H9 (cell line): ENCODE results near the gene EDRF1. TPM values are rescaled to one million over a fixed set of nuclear protein-coding genes. Genes with fewer than 3 reads are reported as not detected.

Experiments used
- DNase-seq: peaks from one replicate; pipeline ENCODE4 v3.0.0-alpha.2; 2017
- H2AFZ ChIP-seq: one replicate; pipeline ENCODE4 v1.6.1; 2013; ENCODE audit warnings: mild to moderate bottlenecking, low read length, control low read depth, moderate library complexity
- H2AK5ac ChIP-seq: 2 replicates; pipeline ENCODE4 v1.6.1; 2013; ENCODE audit warnings: low read length, control low read depth, mixed read lengths; ENCODE audit not compliant: insufficient read length
- H2BK120ac ChIP-seq: one replicate; pipeline ENCODE4 v1.6.1; 2013; ENCODE audit warnings: low read depth, mild to moderate bottlenecking, low read length, control low read depth, inconsistent platforms; ENCODE audit not compliant: poor library complexity, severe bottlenecking
- H2BK12ac ChIP-seq: 2 replicates; pipeline ENCODE4 v1.6.1; 2013; ENCODE audit warnings: low read length, control low read depth, mixed read lengths, low read depth; ENCODE audit not compliant: insufficient read length
- H2BK15ac ChIP-seq: 2 replicates; pipeline ENCODE4 v1.6.1; 2013; ENCODE audit warnings: low read depth, low read length, control low read depth
- H2BK20ac ChIP-seq: one replicate; pipeline ENCODE4 v1.6.1; 2013; ENCODE audit warnings: low read depth, mild to moderate bottlenecking, low read length, control low read depth, inconsistent platforms; ENCODE audit not compliant: poor library complexity, severe bottlenecking
- H2BK5ac ChIP-seq: 2 replicates; pipeline ENCODE4 v1.6.1; 2013; ENCODE audit warnings: low read length, control low read depth, mixed read lengths; ENCODE audit not compliant: insufficient read length
- H3K14ac ChIP-seq: 2 replicates; pipeline ENCODE4 v1.6.1; 2013; ENCODE audit warnings: low read length, control low read depth; ENCODE audit not compliant: insufficient read depth
- H3K18ac ChIP-seq: 2 replicates; pipeline ENCODE4 v1.6.1; 2013; ENCODE audit warnings: low read depth, mild to moderate bottlenecking, mixed read lengths, low read length, control low read depth; ENCODE audit not compliant: insufficient read length
- H3K23ac ChIP-seq: 2 replicates; pipeline ENCODE4 v1.6.1; 2013; ENCODE audit warnings: low read length, control low read depth, mixed read lengths, low read depth; ENCODE audit not compliant: insufficient read length
- H3K23me2 ChIP-seq: 2 replicates; pipeline ENCODE4 v1.6.1; 2013; ENCODE audit warnings: low read depth, mild to moderate bottlenecking, mixed read lengths, low read length, control low read depth; ENCODE audit not compliant: insufficient read length, poor library complexity, severe bottlenecking
- H3K27ac ChIP-seq: 2 replicates; pipeline ENCODE4 v1.5.1; 2013; ENCODE audit warnings: low read length, control low read depth, mixed read lengths, low read depth; ENCODE audit not compliant: insufficient read length
- H3K27me3 ChIP-seq: 2 replicates; pipeline ENCODE4 v1.6.1; 2013; ENCODE audit warnings: low read length, control low read depth, inconsistent platforms; ENCODE audit not compliant: insufficient read depth
- H3K4ac ChIP-seq: 2 replicates; pipeline ENCODE4 v1.6.1; 2013; ENCODE audit warnings: low read depth, mild to moderate bottlenecking, control low read depth, inconsistent platforms, low read length, moderate library complexity
- H3K4me1 ChIP-seq: 2 replicates; pipeline ENCODE4 v1.6.1; 2013; ENCODE audit warnings: low read length, control low read depth, inconsistent platforms; ENCODE audit not compliant: insufficient read depth
- H3K4me2 ChIP-seq: 2 replicates; pipeline ENCODE4 v1.6.1; 2013; ENCODE audit warnings: low read length, control low read depth, mixed read lengths; ENCODE audit not compliant: insufficient read length, insufficient read depth
- H3K56ac ChIP-seq: 2 replicates; pipeline ENCODE4 v1.6.1; 2013; ENCODE audit warnings: low read depth, mild to moderate bottlenecking, mixed read lengths, low read length, control low read depth; ENCODE audit not compliant: insufficient read length
- H3K79me1 ChIP-seq: 2 replicates; pipeline ENCODE4 v1.6.1; 2013; ENCODE audit warnings: low read depth, mild to moderate bottlenecking, moderate library complexity, low read length, control low read depth, inconsistent platforms; ENCODE audit not compliant: insufficient read depth, poor library complexity, severe bottlenecking
- H3K79me2 ChIP-seq: 2 replicates; pipeline ENCODE4 v1.6.1; 2013; ENCODE audit warnings: low read length, control low read depth, inconsistent platforms; ENCODE audit not compliant: insufficient read depth
- H3K9ac ChIP-seq: 2 replicates; pipeline ENCODE4 v1.6.1; 2013; ENCODE audit warnings: low read length, control low read depth, mixed read lengths; ENCODE audit not compliant: insufficient read length; ENCODE audit errors: extremely low read depth
- H3K9me3 ChIP-seq: one replicate; pipeline ENCODE4 v1.6.1; 2013; ENCODE audit warnings: low read depth, low read length, inconsistent platforms; ENCODE audit not compliant: control insufficient read depth
- H3T11ph ChIP-seq: one replicate; pipeline ENCODE4 v1.6.1; 2013; ENCODE audit warnings: mild to moderate bottlenecking, low read length, control low read depth, inconsistent platforms
- H4K20me1 ChIP-seq: one replicate; pipeline ENCODE4 v1.6.1; 2013; ENCODE audit not compliant: control insufficient read depth, insufficient read length, insufficient read depth
- H4K5ac ChIP-seq: 2 replicates; pipeline ENCODE4 v1.6.1; 2013; ENCODE audit warnings: low read depth, mild to moderate bottlenecking, mixed read lengths, low read length, control low read depth; ENCODE audit not compliant: insufficient read length
- H4K8ac ChIP-seq: replicated peaks from 2 replicates; pipeline ENCODE4 v1.6.1; 2013; ENCODE audit warnings: low read length, control low read depth, mixed read lengths, low read depth; ENCODE audit not compliant: insufficient read length
- H4K91ac ChIP-seq: 2 replicates; pipeline ENCODE4 v1.6.1; 2013; ENCODE audit warnings: low read depth, mild to moderate bottlenecking, moderate library complexity, mixed read lengths, low read length, control low read depth; ENCODE audit not compliant: insufficient read length
- H3K27ac Mint-ChIP-seq, 3 experiments: 2 replicates in 2 of 3; 3 replicates in 1 of 3; pipeline ENCODE4 v1.8.0; 2020 to 2021; ENCODE audit warnings: mixed read lengths in 3 of 3, mild to moderate bottlenecking in 1 of 3, moderate library complexity in 1 of 3
- H3K27me3 Mint-ChIP-seq: 2 replicates; pipeline ENCODE4 v1.8.0; 2021; ENCODE audit warnings: low read depth, mild to moderate bottlenecking, moderate library complexity, mixed read lengths
- H3K36me3 Mint-ChIP-seq, 3 experiments: 2 replicates in 2 of 3; 3 replicates in 1 of 3; pipeline ENCODE4 v1.8.0; 2020 to 2021; ENCODE audit warnings: low read depth in 3 of 3, mixed read lengths in 3 of 3; ENCODE audit not compliant: insufficient read depth in 1 of 3
- H3K4me1 Mint-ChIP-seq, 2 experiments: 2 replicates each; pipeline ENCODE4 v1.8.0; 2020; ENCODE audit warnings: mixed read lengths in 2 of 2
- H3K4me3 Mint-ChIP-seq, 2 experiments: 2 replicates in 1 of 2; 3 replicates in 1 of 2; pipeline ENCODE4 v1.8.0; 2020 to 2021; ENCODE audit warnings: mild to moderate bottlenecking in 2 of 2, mixed read lengths in 2 of 2, moderate library complexity in 1 of 2
- H3K9me3 Mint-ChIP-seq, 2 experiments: 2 replicates in 1 of 2; 3 replicates in 1 of 2; pipeline ENCODE4 v1.8.0; 2020; ENCODE audit warnings: mild to moderate bottlenecking in 2 of 2, mixed read lengths in 2 of 2, moderate library complexity in 1 of 2
- WGBS: extraction: QIAGEN DNeasy Blood & Tissue Kit; methylation state at CpG from one replicate; pipeline ENCODE4 v1.1.7; 2013; ENCODE audit warnings: missing lambda C conversion rate, low lambda C conversion rate, mixed read lengths; ENCODE audit not compliant: insufficient read length; ENCODE audit errors: extremely low coverage; 5-methylcytosine and 5-hydroxymethylcytosine counted together
- total RNA-seq: library from RNA; stranded (reverse); gene quantifications from 2 replicates; pipeline ENCODE4 v1.2.1, GENCODE V29; 2021
- TF ChIP-seq, protein P1 (sequence below): fragments of 200-600 bp; sonication (generic); conservative IDR thresholded peaks from 3 replicates; pipeline ENCODE4 v1.8.0; 2021; ENCODE audit warnings: antibody characterized with exemption, mild to moderate bottlenecking

Gene EDRF1
- total RNA-seq, 1 experiment from 2014 or later, result 51.0 TPM

- Histone ChIP-seq H3K9me3 (no peaks in the 10 kb centered on the region), H2BK12ac (no peak overlapping the region), H3K27ac (no peak overlapping the region), H3K18ac (no peak overlapping the region), H2BK15ac (no peak overlapping the region), H3K4me2 (no peak overlapping the region), H2BK120ac (no peak overlapping the region), H3K23ac (no peak overlapping the region), H2BK20ac (no peak overlapping the region), H3K4ac (no peak overlapping the region), H3K27me3 (no peaks in the 10 kb centered on the region), H4K20me1 (no peaks in the 10 kb centered on the region), H3K14ac (no peak overlapping the region), H3K23me2 (no peaks in the 10 kb centered on the region), H3K79me2 (no peaks in the 10 kb centered on the region), H3K56ac (no peak overlapping the region), H2BK5ac (no peak overlapping the region), H3K79me1 (no peaks in the 10 kb centered on the region), H2AK5ac (no peak overlapping the region), H3K9ac (no peak overlapping the region), H4K91ac (no peak overlapping the region), H2AFZ (no peak overlapping the region), H4K8ac (no peak overlapping the region), H3K4me1 (no peaks in the 10 kb centered on the region), H3T11ph (no peak overlapping the region), H4K5ac (no peak overlapping the region)
- H3K27ac Mint-ChIP-seq, result no peak overlapping the region
- H3K36me3 Mint-ChIP-seq, result no peaks in the 10 kb centered on the region; a peak in 1 of 7 replicates
- TF ChIP-seq, protein P1, sequence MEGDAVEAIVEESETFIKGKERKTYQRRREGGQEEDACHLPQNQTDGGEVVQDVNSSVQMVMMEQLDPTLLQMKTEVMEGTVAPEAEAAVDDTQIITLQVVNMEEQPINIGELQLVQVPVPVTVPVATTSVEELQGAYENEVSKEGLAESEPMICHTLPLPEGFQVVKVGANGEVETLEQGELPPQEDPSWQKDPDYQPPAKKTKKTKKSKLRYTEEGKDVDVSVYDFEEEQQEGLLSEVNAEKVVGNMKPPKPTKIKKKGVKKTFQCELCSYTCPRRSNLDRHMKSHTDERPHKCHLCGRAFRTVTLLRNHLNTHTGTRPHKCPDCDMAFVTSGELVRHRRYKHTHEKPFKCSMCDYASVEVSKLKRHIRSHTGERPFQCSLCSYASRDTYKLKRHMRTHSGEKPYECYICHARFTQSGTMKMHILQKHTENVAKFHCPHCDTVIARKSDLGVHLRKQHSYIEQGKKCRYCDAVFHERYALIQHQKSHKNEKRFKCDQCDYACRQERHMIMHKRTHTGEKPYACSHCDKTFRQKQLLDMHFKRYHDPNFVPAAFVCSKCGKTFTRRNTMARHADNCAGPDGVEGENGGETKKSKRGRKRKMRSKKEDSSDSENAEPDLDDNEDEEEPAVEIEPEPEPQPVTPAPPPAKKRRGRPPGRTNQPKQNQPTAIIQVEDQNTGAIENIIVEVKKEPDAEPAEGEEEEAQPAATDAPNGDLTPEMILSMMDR, result no peak
- H3K4me3 Mint-ChIP-seq, result no peak overlapping the region
- no peaks in the 10 kb centered on the region for H3K4me1 Mint-ChIP-seq
- peaks cover 0 to 5% of the 10 kb centered on the region in 2 experiments; a peak in 4 of 5 replicates for H3K9me3 Mint-ChIP-seq
- DNase-seq, result no peak
- no CpG with 5 or more reads among the region's 11 CpGs for WGBS
- no peaks in the 10 kb centered on the region; the same call in none of the 2 replicates for H3K27me3 Mint-ChIP-seq
Measured at GRCh38 chr10:125679436-125679835, 40.1 kb upstream of the EDRF1 start.
